GM21619 (cell line): ENCODE data around the gene GMEB1.
"Not testable (repeated sequence)": the region's sequence is repeated elsewhere in the genome, so short reads cannot be mapped to it uniquely, and the experiment has no call there.

ENCODE experiments used
- ATAC-seq: cut with Tn5 transposase; IDR thresholded peaks from one replicate; pipeline ENCODE4 v1.9.1; 2021; ENCODE audit not compliant: unreplicated experiment

The GMEB1 gene

DNA sequence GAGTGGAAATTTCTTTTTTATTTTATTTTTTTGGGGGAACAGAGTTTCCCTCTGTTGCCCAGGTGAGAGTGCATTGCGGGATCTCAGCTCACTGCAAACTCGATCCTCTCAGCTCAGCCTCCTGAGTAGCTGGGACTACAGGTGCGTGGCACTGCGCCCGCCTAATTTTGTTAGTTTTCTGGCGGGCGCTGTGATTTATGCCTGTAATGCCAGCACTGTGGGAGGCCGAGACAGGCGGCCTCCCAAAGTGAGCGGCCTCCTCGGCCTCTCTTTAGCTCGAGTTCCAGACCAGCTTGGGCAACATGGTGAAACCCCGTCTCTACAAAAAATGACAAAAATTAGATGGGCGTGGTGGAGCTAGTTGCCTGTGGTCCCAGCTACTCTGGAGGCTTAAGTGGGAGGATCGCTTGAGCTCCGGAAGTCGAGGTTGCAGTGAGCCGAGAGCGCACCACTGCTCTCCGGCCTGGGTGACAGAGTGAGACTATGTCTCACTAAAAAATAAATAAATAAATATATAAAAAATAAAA lies 2.7 kb downstream of the GMEB1 start:
- no peak for ATAC-seq

DNA sequence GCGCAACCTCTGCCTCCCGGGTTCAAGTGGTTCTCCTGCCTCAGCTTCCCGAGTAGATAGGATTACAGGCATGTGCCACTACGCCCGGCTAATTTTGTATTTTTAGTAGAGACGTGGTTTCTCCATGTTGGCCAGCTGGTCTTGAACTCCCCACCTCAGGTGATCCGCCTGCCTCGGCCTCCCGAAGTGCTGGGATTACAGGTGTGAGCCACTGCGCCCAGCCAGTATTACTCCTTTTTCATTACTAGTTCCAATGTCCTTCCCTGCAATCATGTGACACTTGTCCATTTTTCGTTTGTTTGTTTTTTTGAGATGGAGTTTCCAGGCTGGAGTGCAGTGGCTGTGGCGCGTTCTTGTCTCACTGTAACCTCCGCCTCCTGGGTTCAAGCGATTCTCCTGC lies 4.4 kb downstream of the GMEB1 start:
- ATAC-seq = not testable (repeated sequence)

DNA sequence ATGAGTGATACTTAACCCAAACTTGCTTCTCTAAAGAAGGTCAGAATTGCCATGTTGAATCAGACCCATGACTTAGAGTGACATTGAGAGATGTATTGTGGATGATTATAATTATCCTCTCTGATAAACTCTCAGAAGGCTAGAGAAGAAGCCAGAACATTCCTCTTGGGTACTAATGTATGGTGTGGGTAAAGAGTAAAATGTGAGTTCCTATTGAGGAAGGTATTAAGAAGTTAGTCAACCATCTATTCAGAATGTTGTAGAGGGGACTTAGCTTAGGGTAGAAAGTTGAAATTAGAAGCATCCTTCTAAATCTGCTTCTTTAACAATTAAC lies 7.3 kb downstream of the GMEB1 start:
- no peak for ATAC-seq

DNA sequence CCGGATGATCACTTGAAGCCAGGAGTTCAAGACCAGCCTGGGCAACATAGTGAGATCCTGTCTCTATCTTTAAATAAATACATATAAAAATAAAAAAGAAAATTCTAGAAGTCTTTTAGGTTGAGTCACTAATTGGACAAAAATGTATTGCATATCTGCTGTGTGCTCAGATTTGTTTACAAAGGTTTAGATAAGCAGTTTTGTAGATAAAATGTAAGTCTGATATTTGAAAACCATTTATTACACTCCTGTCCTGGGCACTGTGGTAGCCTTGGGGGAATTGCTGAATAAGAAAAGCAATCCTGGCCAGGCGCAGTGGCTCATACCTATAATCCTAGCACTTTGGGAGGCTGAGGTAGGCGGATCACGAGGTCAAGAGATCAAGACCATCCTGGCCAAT lies 11.6 kb downstream of the GMEB1 start:
- no peak for ATAC-seq

DNA sequence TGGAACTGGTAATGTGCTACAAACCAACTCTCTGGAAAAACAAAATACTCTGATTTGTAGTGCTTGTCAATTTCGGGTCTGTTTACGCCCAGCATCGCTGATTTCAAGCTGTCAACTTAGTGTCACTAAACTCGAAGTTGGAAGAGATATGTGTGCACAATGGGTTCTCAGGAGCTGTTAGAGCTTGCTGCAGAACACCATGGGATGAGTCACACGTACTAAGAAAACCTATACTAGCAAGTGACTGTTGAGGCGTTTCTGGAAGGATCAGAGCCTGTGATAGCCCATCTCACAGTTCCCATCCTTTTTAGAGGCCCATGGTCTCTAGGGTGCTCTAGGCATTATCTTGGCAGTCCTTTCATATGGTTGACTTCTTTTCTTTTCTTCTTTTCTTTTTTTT lies 14.3 kb downstream of the GMEB1 start:
- no peak for ATAC-seq

DNA sequence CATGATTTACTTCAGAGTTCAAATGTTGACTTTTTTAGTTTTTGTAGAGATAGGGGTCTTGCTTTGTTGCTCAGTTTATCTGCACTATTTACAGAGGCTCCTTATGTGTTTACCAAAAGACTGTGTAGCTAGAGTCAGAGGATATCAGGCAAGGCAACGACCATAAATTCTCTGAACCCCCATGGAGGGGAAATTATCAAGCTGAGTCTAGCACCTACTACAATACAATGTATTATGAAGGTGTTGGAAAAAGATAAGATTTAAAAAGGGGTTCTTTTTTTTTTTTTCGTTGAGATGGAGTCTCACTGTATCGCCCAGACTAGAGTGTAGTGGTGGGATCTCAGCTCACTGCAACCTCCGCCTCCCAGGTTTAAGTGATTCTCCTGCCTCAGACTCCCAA lies 16.4 kb downstream of the GMEB1 start:
- no peak for ATAC-seq

DNA sequence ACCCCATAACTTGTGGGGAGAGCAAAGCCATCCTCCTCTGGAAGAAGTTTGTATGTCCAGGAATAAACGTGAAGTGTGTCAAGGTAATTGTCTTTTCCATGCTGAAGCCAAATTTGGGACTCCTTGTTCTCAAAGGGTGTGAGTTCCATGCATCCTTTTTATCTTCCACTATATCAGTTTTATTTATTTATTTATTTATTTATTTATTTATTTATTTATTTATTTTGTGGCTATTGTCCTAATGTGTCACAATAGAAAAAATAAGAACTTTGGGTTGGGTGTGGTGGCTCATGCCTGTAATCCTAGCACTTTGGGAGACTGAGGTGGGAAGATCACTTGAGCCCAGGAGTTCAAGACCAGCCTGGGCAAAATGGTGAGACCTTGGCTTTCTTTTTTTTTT lies 23.0 kb downstream of the GMEB1 start:
- ATAC-seq = not testable (repeated sequence)

DNA sequence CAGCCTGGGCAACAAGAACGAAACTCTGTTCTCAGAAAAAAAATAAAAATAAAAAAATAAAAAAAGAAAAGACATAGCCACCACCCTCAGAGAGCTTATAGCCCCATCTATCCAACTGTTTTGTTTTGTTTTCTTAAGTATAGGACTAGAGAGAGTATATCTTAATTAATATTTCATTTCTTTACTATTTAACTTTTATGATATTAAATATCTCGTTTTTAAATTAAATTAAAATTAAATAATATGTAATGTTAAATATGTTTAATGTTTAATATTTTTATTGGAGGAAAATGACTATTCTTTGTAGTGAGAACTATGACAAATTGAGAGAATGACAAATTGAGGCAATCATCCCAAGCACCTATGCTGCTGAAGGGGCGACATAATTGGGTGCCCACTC lies 35.0 kb downstream of the GMEB1 start:
- no peak for ATAC-seq

DNA sequence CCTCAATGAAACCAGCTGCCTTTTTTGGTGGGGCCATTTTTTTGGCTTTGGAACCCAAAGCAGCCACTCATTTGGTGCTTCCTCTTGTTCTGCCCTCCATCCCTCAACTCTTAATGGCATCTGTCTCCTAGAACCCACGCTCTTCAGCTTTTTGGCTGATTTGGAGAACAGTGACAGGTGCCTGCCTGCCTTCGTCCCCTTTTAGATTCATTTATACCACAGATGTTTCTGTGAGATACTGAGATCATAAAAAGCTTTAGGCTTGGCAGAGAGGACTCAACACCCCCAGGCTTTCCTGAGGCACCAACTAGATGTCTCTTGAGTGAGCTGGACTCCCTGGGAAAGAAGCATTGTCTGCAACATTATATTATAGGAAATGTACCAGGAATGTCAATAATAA lies 47.8 kb downstream of the GMEB1 start:
- ATAC-seq = no peak

DNA sequence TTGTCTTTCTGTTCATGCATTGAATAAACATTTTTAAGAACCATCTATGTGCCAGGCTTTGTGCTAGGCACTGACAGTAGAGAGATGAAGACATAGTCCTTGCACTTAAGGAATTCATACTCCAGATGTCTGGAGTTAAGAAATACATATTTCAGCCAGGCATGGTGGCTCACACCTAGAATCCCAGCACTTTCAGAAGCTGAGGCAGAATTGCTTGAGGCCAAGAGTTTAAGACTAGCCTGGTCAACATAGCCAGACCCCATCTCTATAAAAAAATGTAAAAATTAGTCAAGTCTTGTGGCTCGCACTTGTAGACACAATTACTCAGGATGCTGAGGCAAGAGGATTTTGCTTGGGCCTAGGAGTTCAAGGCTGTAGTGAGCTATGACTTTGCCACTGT lies 49.6 kb downstream of the GMEB1 start:
- no peak for ATAC-seq

DNA sequence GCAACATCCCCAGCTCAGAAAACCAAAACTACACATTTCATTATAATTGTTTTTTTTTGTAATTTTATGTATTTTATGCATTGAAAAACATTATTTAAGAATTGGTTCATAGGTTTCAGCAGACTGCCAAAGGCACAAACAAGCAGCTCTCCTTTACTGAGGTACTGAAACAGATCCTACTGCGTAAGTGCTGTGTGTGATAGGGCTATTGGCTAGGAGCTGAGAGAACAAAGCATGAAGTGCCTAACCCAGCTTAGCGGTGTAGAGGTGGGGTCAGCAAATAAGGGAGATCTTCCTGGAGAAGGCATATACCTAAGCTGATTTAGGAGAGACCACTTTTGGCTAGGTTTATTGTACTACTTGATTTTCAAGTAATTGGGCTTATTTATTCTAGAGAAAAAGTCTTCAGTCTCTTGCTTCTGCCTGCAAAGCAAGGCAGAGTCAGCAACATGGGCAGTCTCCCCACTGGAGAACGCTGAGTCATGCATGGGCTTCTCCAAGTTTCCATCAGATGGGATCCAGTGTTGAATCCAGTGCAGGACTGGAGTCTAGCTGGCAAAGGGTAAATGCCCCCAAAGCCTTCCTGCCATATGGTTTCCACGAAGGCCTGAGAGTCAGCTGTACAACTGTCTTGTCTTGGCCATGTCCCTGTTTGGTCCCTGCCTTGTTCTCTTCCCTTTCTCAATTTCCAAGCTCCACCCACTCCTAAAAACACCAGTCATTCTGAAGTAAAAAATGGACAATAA lies 50.2 kb downstream of the GMEB1 start:
- no peak for ATAC-seq

DNA sequence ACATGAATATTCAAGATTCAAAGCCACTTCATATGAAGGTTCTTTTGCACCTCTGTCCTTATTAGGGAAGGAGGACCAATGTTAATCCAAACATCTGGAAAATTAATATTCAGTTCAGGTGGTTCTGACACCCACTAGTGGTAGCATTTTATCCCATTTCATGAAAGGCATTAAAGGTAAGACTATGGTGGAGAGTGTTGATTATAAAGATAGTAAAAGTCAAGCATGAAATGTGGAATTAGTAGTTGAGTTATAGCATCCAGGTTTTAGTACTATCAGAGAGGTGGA lies 50.7 kb downstream of the GMEB1 start:
- no peak for ATAC-seq

DNA sequence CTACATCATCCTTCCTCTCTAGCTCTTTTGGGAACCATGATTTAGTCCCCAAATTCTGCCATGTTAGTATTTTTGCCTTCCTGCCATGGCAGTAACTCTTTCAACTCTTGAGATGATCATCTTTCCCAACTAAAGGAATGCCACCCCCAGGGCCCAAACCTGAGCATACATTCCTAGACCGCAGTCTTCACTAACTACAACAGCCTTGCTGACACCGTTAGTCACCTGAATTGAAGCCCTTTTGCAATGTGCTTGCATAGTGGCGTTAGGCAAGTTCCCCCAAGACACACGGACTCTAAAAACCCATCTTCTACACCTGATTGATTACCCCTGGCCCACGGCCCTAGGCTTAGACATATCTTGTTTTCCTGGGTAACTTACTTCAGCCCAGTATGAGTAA lies 51.8 kb downstream of the GMEB1 start:
- no peak for ATAC-seq

DNA sequence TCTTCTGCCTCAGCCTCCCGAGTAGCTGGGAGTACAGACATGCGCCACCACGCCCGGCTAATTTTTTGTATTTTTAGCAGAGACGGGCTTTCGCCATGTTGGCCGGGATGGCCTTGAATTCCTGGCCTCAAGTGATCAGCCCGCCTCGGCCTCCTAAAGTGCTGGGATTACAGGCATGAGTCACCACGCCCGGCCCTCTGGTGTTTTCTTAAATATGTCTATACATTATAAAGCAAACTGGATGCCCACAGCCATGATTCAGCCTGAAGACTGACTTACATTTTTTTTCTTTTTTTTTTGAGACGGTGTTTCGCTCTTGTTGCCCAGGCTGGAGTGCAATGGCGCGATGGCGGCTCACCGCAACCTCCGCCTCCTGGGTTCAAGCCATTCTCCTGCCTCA lies 53.3 kb downstream of the GMEB1 start:
- not testable (repeated sequence) for ATAC-seq

DNA sequence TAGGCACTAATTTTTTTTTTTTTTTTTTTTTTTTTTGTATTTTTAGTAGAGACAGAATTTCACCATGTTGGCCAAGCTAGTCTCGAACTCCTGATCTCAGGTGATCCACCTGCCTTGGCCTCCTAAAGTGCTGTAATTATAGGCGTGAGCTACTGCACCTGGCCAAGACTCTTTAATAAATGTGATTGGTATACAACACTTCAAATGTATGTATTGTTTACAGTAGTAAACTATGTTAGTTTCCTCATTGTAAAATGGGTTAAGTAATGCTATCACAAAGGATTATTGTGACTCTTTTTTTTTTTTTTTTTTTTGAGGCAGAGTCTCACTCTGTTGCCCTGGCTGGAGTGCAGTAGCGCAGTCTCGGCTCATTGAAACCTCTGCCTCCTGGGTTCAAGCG lies 56.8 kb downstream of the GMEB1 start:
- ATAC-seq = not testable (repeated sequence)

DNA sequence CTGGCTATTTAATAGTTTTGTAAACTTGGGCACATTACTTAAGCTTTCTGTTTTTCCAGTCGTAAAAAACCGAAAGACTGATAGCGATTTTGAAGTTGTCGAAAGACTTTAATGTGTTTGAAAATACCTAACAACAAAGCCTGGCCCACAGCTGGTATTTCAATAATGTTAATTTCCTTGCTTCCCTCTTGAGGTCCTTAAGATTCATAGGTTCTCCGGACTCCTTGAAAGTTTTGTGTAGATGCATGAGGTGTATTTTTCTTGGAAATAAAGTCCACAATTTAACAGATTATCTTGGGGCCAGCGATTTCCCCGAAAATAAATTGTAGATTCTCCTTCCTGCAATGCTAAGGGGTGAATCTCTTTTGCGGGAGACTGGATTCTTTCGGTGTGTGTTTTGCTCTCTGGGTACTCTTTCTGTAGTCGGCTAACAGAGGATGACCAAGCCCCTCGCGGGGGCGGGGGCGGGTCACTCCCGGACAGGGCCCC lies 67.4 kb downstream of the GMEB1 start:
- ATAC-seq = no peak

DNA sequence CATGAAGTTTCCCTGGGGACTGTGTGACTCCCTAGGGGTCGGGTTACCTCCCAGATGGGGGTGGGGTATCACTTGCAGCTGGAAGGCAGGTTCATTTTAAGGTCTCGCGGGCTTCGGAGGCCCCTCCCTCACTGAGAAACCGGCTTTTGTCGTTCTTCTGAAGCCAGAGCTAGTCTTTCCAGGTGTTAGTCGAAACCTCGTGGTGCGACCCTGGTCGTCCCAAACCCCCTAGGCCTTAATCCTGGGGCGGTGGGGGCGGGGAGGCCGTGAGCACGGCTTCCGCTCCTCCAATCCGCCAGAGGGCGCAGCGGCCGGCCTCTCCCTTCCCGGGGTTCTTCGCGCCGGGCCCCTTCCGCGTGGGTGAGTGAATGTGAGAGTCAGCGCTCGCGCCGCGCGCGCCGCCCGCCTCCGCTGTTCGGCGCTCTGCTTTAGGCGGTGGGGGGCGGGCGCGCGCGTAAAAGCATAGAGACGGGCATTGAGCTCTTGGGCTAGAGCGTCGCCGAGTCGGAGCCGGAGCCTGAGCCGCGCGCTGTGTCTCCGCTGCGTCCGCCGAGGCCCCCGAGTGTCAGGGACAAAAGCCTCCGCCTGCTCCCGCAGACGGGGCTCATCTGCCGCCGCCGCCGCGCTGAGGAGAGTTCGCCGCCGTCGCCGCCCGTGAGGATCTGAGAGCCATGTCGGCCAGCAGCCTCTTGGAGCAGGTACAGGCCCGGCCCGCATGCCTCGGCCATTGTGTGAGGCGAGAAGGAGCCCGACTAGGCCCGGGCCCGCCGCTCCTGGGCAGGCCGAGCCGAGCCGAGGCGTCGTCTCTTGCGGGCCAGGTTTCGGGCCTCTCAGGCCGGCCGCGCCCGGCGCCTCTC lies 68.1 kb downstream of the GMEB1 start, which contains the start of gene YTHDF2:
TSS of gene YTHDF2 (plus strand) at position 491 of the 857 bp plus-strand sequence. CDS start at position 672, 181 bp downstream.
- ATAC-seq = peak; percentile 83

DNA sequence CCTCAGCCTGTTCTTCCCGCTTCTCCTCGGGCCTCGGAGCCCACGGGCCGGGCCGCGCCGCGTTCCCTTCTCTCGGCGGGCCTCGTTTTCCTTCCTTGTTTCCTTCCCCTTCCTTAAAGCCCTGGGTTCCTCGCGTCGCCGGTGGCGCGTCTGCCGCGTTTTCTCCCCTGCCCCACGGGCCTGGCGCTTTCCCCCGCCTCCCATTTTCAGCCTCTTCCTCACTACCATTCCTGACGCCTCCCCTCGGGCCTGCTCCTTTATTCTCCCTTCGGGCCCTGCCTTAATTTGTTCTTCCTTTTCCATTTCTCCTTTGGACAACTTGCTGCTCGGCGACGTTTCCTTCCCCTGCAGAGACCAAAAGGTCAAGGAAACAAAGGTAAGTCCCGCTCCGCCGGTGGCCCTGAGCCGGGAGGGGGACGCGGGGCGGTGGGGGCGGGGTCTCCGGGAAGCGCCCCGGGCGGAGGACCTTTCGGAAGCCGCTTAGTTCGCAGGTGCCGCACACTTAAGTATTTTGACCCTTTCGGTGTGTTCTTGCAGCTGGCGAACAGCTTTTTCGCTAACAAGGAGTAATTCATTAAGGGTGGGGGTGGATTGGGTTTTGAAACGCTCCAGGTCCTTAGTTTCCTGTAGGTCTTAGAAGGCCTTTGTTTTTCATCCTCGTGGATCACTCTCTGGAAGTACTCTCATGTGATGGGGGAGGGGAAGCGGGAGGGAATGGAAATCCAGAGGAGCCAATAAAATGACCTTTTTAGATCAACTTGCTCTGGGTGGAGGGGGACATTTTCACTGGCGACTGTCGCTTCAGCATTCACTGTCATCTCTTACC lies 68.9 kb downstream of the GMEB1 start:
- peak; percentile 15 for ATAC-seq

DNA sequence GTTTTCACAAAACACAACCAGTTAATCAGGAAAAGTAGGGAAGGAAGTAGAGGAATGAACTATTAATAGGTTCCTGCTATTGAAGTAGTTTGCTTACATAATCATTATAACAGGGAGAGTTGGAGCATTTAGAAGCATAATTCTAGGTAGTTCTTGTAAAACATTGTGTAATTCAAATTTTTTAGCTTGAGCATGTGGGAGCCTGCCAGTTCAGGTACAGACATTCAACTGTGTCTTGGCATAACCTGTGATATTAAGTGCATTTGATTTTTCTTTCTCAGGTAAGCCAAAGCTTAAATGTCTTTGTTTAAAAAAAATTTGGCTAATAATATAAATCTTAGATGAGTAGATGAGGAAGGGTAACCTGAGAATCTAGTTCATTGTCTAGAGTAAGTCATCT lies 71.5 kb downstream of the GMEB1 start:
- no peak for ATAC-seq

DNA sequence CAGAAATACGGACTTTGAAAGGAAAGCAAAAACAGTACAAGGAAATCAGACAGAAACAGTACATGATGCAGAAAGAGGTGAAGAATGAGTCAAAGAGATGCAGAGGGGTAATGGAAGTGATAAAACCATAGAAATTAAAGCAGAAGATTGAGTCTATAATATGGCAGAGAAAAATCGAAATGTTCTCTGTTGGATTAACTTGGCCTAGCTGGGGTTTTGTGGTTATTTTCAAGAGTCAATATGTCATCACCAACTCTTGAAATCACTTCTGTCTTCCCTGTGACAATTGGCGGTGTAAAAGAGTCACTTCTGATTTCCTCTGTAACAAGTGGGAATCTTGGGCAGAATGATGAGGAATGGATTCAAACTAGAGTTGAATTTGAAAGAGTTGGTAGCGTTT lies 75.6 kb downstream of the GMEB1 start:
- no peak for ATAC-seq

DNA sequence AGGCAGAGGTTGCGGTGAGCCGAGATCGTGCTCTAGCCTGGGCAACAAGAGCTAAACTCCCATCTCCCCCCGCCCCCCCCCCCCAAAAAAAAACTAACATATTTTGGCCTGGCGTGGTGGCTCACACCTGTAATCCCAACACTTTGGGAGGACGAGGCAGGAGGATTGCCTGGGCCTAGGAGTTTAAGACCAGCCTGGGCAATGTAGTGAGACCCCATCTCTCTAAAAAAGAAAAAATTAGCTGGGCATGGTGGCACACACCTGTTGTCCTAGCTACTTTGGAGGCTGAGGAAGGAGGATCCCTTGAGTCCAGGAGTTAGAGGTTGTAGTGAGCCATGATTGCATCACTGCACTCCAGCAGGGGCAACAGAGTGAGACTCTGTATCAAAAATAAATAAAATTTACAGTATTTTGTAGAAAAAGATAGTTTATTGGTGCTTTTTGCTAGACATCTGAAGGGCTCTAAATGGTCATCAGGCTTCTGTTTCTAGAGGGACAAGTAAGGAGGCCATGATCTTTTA lies 77.1 kb downstream of the GMEB1 start:
- ATAC-seq = no peak
